HL-60 (cell line): ENCODE data around the gene PRRX2.

ENCODE experiments used
- GABPA ChIP-seq: IDR thresholded peaks from 2 replicates; pipeline ENCODE4 v1.6.1; 2012; ENCODE audit warnings: low read depth
- POLR2AphosphoS5 ChIP-seq: IDR thresholded peaks from 2 replicates; pipeline ENCODE4 v1.6.1; 2012; ENCODE audit warnings: low read depth
- SPI1 ChIP-seq: IDR thresholded peaks from 2 replicates; pipeline ENCODE4 v1.6.1; 2012; ENCODE audit warnings: low read depth, mild to moderate bottlenecking, borderline replicate concordance
- TF ChIP-seq, protein P1 (sequence below): IDR thresholded peaks from one replicate; pipeline ENCODE4 v1.5.1; 2011; ENCODE audit warnings: low read length, control low read depth, inconsistent platforms; ENCODE audit not compliant: insufficient read depth

DNA sequence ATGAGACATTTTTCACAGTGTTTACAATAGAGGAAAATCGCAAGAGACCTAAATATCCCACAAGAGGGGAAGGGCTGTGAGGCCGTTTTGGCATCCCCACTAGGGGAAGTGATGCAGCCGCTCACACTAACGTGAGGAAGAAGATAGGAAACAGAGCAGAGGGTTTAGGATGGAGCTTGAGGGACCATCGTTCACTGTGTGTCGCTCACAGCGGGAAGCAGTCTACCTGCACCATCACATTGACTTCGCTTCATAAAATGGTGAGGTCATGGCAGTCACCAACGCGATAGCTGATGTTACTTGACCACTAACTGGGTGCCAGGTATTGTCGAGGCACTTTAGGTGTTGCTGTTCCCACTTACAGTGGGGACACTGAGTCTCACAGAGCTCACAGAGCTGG, 35.6 kb downstream of the PRRX2 start:
- TF ChIP-seq, protein P1, sequence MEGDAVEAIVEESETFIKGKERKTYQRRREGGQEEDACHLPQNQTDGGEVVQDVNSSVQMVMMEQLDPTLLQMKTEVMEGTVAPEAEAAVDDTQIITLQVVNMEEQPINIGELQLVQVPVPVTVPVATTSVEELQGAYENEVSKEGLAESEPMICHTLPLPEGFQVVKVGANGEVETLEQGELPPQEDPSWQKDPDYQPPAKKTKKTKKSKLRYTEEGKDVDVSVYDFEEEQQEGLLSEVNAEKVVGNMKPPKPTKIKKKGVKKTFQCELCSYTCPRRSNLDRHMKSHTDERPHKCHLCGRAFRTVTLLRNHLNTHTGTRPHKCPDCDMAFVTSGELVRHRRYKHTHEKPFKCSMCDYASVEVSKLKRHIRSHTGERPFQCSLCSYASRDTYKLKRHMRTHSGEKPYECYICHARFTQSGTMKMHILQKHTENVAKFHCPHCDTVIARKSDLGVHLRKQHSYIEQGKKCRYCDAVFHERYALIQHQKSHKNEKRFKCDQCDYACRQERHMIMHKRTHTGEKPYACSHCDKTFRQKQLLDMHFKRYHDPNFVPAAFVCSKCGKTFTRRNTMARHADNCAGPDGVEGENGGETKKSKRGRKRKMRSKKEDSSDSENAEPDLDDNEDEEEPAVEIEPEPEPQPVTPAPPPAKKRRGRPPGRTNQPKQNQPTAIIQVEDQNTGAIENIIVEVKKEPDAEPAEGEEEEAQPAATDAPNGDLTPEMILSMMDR, result no peak
- TF ChIP-seq GABPA (no peak), SPI1 (no peak; the same call in 1 of the 2 replicates), POLR2AphosphoS5 (no peak)
